IMR-90 (cell line): ENCODE results near the gene GXYLT2.

Experiments
- MAFK ChIP-seq: IDR thresholded peaks from 2 replicates; pipeline ENCODE4 v1.6.1; 2012; ENCODE audit warnings: low read depth, low read length, improper control_type of control experiment
- NFE2L2 ChIP-seq: fragments of 150-350 bp; IDR thresholded peaks from 2 replicates; pipeline ENCODE4 v1.6.1; 2016; ENCODE audit warnings: low read depth, mild to moderate bottlenecking, low read length
- POLR2A ChIP-seq: IDR thresholded peaks from 2 replicates; pipeline ENCODE4 v1.6.1; 2012; ENCODE audit warnings: mild to moderate bottlenecking, low read depth, low read length
- RCOR1 ChIP-seq: IDR thresholded peaks from 2 replicates; pipeline ENCODE4 v1.6.1; 2012; ENCODE audit warnings: mild to moderate bottlenecking, low read length, improper control_type of control experiment; ENCODE audit not compliant: insufficient replicate concordance
- SMC3 ChIP-seq: fragments of 150-350 bp; IDR thresholded peaks from 2 replicates; pipeline ENCODE4 v1.6.1; 2016; ENCODE audit warnings: low read depth, mild to moderate bottlenecking, antibody characterized with exemption, low read length, moderate library complexity
- TF ChIP-seq, protein P1 (sequence below): conservative IDR thresholded peaks from 2 replicates; pipeline ENCODE4 v1.5.1; 2012; ENCODE audit warnings: mild to moderate bottlenecking, low read depth, low read length, improper control_type of control experiment
- TF ChIP-seq, protein P2 (sequence below): fragments of 150-350 bp; IDR thresholded peaks from 2 replicates; pipeline ENCODE4 v1.6.1; 2016; ENCODE audit warnings: low read depth, mild to moderate bottlenecking, low read length, moderate library complexity, borderline replicate concordance

DNA sequence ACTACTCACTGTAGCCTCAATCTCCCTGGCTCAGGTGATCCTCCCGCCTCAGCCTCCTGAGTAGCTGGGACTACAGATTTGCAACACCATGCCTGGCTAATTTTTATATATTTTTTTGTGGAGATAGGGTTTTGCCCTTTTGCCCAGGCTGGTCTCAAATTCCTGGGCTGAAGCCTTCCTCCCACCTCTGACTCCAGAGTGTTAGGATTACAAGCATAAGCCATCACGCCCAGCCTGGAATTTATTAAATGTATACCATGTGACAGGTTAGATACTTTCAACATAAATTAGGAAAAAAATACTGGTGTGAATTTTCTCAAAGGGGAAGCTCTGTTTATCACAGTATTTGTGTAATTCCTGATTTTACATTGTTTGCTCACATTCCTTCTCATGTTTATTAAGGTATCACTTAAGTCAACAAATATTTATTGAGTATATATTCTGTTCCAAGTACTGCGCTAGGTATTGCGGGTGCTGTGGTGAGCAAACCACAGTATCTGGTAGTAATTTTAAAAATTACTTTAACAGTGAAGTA is 133.5 kb downstream of the GXYLT2 start:
- TF ChIP-seq, protein P1, sequence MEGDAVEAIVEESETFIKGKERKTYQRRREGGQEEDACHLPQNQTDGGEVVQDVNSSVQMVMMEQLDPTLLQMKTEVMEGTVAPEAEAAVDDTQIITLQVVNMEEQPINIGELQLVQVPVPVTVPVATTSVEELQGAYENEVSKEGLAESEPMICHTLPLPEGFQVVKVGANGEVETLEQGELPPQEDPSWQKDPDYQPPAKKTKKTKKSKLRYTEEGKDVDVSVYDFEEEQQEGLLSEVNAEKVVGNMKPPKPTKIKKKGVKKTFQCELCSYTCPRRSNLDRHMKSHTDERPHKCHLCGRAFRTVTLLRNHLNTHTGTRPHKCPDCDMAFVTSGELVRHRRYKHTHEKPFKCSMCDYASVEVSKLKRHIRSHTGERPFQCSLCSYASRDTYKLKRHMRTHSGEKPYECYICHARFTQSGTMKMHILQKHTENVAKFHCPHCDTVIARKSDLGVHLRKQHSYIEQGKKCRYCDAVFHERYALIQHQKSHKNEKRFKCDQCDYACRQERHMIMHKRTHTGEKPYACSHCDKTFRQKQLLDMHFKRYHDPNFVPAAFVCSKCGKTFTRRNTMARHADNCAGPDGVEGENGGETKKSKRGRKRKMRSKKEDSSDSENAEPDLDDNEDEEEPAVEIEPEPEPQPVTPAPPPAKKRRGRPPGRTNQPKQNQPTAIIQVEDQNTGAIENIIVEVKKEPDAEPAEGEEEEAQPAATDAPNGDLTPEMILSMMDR: no peak
- TF ChIP-seq RCOR1 (no peak), MAFK (no peak), SMC3 (no peak), NFE2L2 (no peak), POLR2A (no peak)
- TF ChIP-seq, protein P2, sequence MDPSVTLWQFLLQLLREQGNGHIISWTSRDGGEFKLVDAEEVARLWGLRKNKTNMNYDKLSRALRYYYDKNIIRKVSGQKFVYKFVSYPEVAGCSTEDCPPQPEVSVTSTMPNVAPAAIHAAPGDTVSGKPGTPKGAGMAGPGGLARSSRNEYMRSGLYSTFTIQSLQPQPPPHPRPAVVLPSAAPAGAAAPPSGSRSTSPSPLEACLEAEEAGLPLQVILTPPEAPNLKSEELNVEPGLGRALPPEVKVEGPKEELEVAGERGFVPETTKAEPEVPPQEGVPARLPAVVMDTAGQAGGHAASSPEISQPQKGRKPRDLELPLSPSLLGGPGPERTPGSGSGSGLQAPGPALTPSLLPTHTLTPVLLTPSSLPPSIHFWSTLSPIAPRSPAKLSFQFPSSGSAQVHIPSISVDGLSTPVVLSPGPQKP: no peak
